ENCODE results near the gene ANP32B. TPM values are rescaled to one million over a fixed set of nuclear protein-coding genes. Genes with fewer than 3 reads are reported as not detected.

ANP32B gene
- polyA plus RNA-seq, 1 of the 3 experiments (the other 2 are of a cell fraction): 28.4 TPM

GRCh38 chr9:98006127-98006796, 23.1 kb downstream of the ANP32B start:
- peaks cover 72 to 85% of the 10 kb centered on the region in 2 experiments for H3K36me3 ChIP-seq (replicated peaks in 1 of 2; ENCODE audit: control insufficient read depth in 1 of 2, insufficient read depth in 2 of 2, low read length in 1 of 2)
- CTCF ChIA-PET: interaction anchor here (0.7 to 1.5 kb wide), 5 partner anchors 10 to 83 kb away, joined by 3 to 4 read pairs (median 3); partner anchors contain the start of gene ANP32B
- no peak overlapping the region for H3K27ac ChIP-seq (ENCODE audit: low read depth in 2 of 2, low read length in 1 of 2)

GRCh38 chr9:98007251-98007928, 24.2 kb downstream of the ANP32B start:
- no peak for DNase-seq
- Histone ChIP-seq H3K27ac (ENCODE audit: low read depth in 2 of 2, low read length in 1 of 2) (no peak overlapping the region; a peak in 1 of 4 replicates), H3K4me1 (ENCODE audit: control insufficient read depth in 1 of 2, insufficient read depth in 2 of 2, low read depth in 1 of 2, low read length in 1 of 2) (no peaks in the 10 kb centered on the region; a peak in 1 of 4 replicates), H3F3A (replicated peaks; ENCODE audit: insufficient read depth) (peaks cover 12% of the 10 kb centered on the region), H3K4me3 (ENCODE audit: low read depth in 2 of 2, low read length in 1 of 2) (no peak overlapping the region), H3K36me3 (replicated peaks in 1 of 2; ENCODE audit: control insufficient read depth in 1 of 2, insufficient read depth in 2 of 2, low read length in 1 of 2) (peaks cover 76 to 85% of the 10 kb centered on the region in 2 experiments), H4K20me1 (ENCODE audit: insufficient read depth) (peaks cover 13% of the 10 kb centered on the region; the same call in 1 of the 2 replicates), H3K9me2 (no peaks in the 10 kb centered on the region), H3K4me2 (no peak overlapping the region), H2AFZ (ENCODE audit: low read depth) (no peak overlapping the region), H3K27me3 (ENCODE audit: insufficient read depth) (no peaks in the 10 kb centered on the region), H3K9me3 (no peaks in the 10 kb centered on the region), H3K9ac (no peak overlapping the region), H3K79me2 (ENCODE audit: insufficient read depth) (peaks cover 49% of the 10 kb centered on the region)
- no peak for TF ChIP-seq RXRA (IDR thresholded peaks at IDR 0.05; ENCODE audit: borderline replicate concordance, low read depth)
- TF ChIP-seq EZH2phosphoT487 (IDR thresholded peaks at IDR 0.05; ENCODE audit: borderline replicate concordance, low read depth): no peak
- TF ChIP-seq TAF1 (IDR thresholded peaks at IDR 0.05; ENCODE audit: borderline replicate concordance, low read depth, low read length): no peak
- no peak for TF ChIP-seq EP300 (IDR thresholded peaks at IDR 0.05; ENCODE audit: borderline replicate concordance in 1 of 2, low read depth in 1 of 2, low read length in 1 of 2)
- no peak for TF ChIP-seq RCOR1 (IDR thresholded peaks at IDR 0.05; ENCODE audit: low read length)
- no peak for TF ChIP-seq MXI1 (IDR thresholded peaks at IDR 0.05; ENCODE audit: low read depth, low read length)
- no peak for TF ChIP-seq FOXJ3 (CRISPR knock-in tag; IDR thresholded peaks at IDR 0.05)
- no peak for TF ChIP-seq NFIC (IDR thresholded peaks at IDR 0.05; ENCODE audit: borderline replicate concordance)
- TF ChIP-seq JUND (IDR thresholded peaks at IDR 0.05): no peak
- no peak for TF ChIP-seq ELF1 (IDR thresholded peaks at IDR 0.05)
- TF ChIP-seq TCF12 (IDR thresholded peaks at IDR 0.05): no peak
- TF ChIP-seq NRF1 (IDR thresholded peaks at IDR 0.05; ENCODE audit: low read depth, low read length): no peak
- TF ChIP-seq GABPA (IDR thresholded peaks at IDR 0.05; ENCODE audit: low read depth): no peak
- TF ChIP-seq USF1 (IDR thresholded peaks at IDR 0.05; ENCODE audit: borderline replicate concordance, low read depth): no peak
- TF ChIP-seq ZBTB33 (IDR thresholded peaks at IDR 0.05; ENCODE audit: borderline replicate concordance, low read depth): no peak
- no peak for TF ChIP-seq USF2 (IDR thresholded peaks at IDR 0.05; ENCODE audit: borderline replicate concordance, low read depth, low read length)
- ChIA-PET CTCF (interaction anchor here (1.1 to 1.3 kb wide), 2 partner anchors 11 to 84 kb away, joined by 3 to 4 read pairs; no protein-coding TSS in a partner anchor), POLR2A (no interaction called here)
- 85% methylated on average over 13 of the region's 13 CpGs for WGBS (ENCODE audit: low lambda C conversion rate)

More at GRCh38 chr9:98006127-98006796, 23.1 kb downstream of the ANP32B start:
- 97% methylated on average over 5 of the region's 5 CpGs for WGBS (ENCODE audit: low lambda C conversion rate)
- H3K9me2 ChIP-seq: no peaks in the 10 kb centered on the region
- DNase-seq: no peak
- POLR2A ChIA-PET: no interaction called here
- no peak overlapping the region for H3K9ac ChIP-seq
- no peaks in the 10 kb centered on the region for H3K27me3 ChIP-seq (ENCODE audit: insufficient read depth)
- no peak overlapping the region for H3K4me2 ChIP-seq
- no peak overlapping the region for H2AFZ ChIP-seq (ENCODE audit: low read depth)
- no peak overlapping the region for H3K4me3 ChIP-seq (ENCODE audit: low read depth in 2 of 2, low read length in 1 of 2)
- TF ChIP-seq EP300 (IDR thresholded peaks at IDR 0.05; ENCODE audit: borderline replicate concordance in 1 of 2, low read depth in 1 of 2, low read length in 1 of 2): no peak
- H3K9me3 ChIP-seq: no peaks in the 10 kb centered on the region
- H3F3A ChIP-seq (replicated peaks; ENCODE audit: insufficient read depth): peaks cover 12% of the 10 kb centered on the region
- peaks cover 56% of the 10 kb centered on the region for H3K79me2 ChIP-seq (ENCODE audit: insufficient read depth)
- H3K4me1 ChIP-seq (ENCODE audit: control insufficient read depth in 1 of 2, insufficient read depth in 2 of 2, low read depth in 1 of 2, low read length in 1 of 2): no peaks in the 10 kb centered on the region; a peak in 1 of 4 replicates
- peaks cover 14% of the 10 kb centered on the region; the same call in 1 of the 2 replicates for H4K20me1 ChIP-seq (ENCODE audit: insufficient read depth)

Data from SK-N-SH (cell line).